ENCODE results near the gene FBXL15. TPM values are rescaled to one million over a fixed set of nuclear protein-coding genes. Genes with fewer than 3 reads are reported as not detected.

FBXL15 gene
- total RNA-seq, 2 experiments from 2014 or later: 14.1 to 15.7 TPM

DNA sequence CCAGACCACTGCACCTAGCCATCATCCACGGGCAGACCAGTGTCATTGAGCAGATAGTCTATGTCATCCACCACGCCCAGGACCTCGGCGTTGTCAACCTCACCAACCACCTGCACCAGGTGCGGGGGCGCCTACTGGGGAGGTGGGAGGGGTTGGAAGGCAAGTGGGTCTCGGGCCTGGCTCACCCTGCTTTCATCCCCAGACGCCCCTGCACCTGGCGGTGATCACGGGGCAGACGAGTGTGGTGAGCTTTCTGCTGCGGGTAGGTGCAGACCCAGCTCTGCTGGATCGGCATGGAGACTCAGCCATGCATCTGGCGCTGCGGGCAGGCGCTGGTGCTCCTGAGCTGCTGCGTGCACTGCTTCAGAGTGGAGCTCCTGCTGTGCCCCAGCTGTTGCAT lies 20.6 kb upstream of the FBXL15 start:
- peaks cover 47% of the 10 kb centered on the region for H3K4me1 Mint-ChIP-seq (ENCODE audit: low read depth)
- H3K27me3 Mint-ChIP-seq: no peaks in the 10 kb centered on the region
- ATAC-seq (no peak), DNase-seq (no peak)
- peaks cover 69% of the 10 kb centered on the region for H3K36me3 Mint-ChIP-seq (ENCODE audit: low read depth)
- CTCF ChIA-PET: interaction anchor here (1.0 to 15.2 kb wide), 24 partner anchors 11 to 285 kb away, joined by 3 to 143 read pairs (median 5); partner anchors contain the start of genes C10orf95, FBXL15 and GBF1
- peak overlapping the region; percentile 86 for H3K27ac Mint-ChIP-seq
- POLR2A ChIA-PET: interaction anchor here (0.5 to 9.1 kb wide), 11 partner anchors 5 to 248 kb away, joined by 3 to 107 read pairs (median 16); partner anchors contain the start of genes C10orf95, CUEDC2, FBXL15 and NOLC1
- H3K9me3 Mint-ChIP-seq: no peaks in the 10 kb centered on the region
- no peak for TF ChIP-seq CTCF (IDR thresholded peaks at IDR 0.05)
- intact Hi-C loops (cut with micrococcal nuclease): no loop called here
- H3K4me3 Mint-ChIP-seq: peak overlapping the region; percentile 93

GRCh38 chr10:102400598-102401341 lies 19.9 kb upstream of the FBXL15 start:
- H3K4me1 Mint-ChIP-seq (ENCODE audit: low read depth): peaks cover 47% of the 10 kb centered on the region
- no peak for DNase-seq
- intact Hi-C loops (cut with micrococcal nuclease): no loop called here
- no peaks in the 10 kb centered on the region for H3K9me3 Mint-ChIP-seq
- H3K27me3 Mint-ChIP-seq: no peaks in the 10 kb centered on the region
- TF ChIP-seq CTCF (IDR thresholded peaks at IDR 0.05): no peak
- no peak for ATAC-seq
- peak overlapping the region; percentile 86 for H3K27ac Mint-ChIP-seq
- POLR2A ChIA-PET: interaction anchor here (1.1 to 9.1 kb wide), 7 partner anchors 11 to 248 kb away, joined by 3 to 107 read pairs (median 16); partner anchors contain the start of genes C10orf95, CUEDC2, FBXL15 and NOLC1
- H3K4me3 Mint-ChIP-seq: peak overlapping the region; percentile 93
- peaks cover 65% of the 10 kb centered on the region for H3K36me3 Mint-ChIP-seq (ENCODE audit: low read depth)
- CTCF ChIA-PET: interaction anchor here (1.4 to 15.2 kb wide), 11 partner anchors 11 to 285 kb away, joined by 3 to 143 read pairs (median 7); partner anchors contain the start of genes C10orf95 and FBXL15

GRCh38 chr10:102401342-102401654 lies 19.3 kb upstream of the FBXL15 start:
- H3K36me3 Mint-ChIP-seq (ENCODE audit: low read depth): peaks cover 60% of the 10 kb centered on the region
- DNase-seq: no peak

DNA sequence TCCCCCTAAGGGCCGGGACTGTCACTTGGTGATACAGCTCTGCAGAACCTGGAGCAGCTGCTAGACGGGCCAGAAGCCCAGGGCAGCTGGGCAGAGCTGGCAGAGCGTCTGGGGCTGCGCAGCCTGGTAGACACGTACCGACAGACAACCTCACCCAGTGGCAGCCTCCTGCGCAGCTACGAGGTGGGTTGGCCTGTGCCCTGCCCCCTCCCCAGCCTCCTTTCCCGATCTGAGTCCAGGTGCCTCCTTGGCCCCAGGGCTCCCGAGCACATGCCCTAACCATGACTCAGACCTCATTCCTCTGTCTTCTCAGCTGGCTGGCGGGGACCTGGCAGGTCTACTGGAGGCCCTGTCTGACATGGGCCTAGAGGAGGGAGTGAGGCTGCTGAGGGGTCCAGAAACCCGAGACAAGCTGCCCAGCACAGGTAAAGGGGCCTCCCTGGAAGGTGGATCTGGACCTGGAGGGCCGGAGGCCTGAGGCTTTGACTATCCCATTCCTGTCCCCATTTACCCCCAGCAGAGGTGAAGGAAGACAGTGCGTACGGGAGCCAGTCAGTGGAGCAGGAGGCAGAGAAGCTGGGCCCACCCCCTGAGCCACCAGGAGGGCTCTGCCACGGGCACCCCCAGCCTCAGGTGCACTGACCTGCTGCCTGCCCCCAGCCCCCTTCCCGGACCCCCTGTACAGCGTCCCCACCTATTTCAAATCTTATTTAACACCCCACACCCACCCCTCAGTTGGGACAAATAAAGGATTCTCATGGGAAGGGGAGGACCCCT lies 18.7 kb upstream of the FBXL15 start:
- no peak for DNase-seq
- Mint-ChIP-seq H3K27ac (peak overlapping the region; percentile 57), H3K4me3 (no peak overlapping the region), H3K36me3 (ENCODE audit: low read depth) (peaks cover 54% of the 10 kb centered on the region), H3K9me3 (no peaks in the 10 kb centered on the region), H3K4me1 (ENCODE audit: low read depth) (peaks cover 46% of the 10 kb centered on the region), H3K27me3 (no peaks in the 10 kb centered on the region)
- no peak for TF ChIP-seq CTCF (IDR thresholded peaks at IDR 0.05)
- intact Hi-C loops (cut with micrococcal nuclease): no loop called here
- ChIA-PET CTCF (interaction anchor here (1.8 to 15.2 kb wide), 4 partner anchors 9 to 172 kb away, joined by 9 to 143 read pairs (median 36); partner anchors contain the start of gene FBXL15), POLR2A (interaction anchor here (0.7 to 6.4 kb wide), 6 partner anchors 6 to 152 kb away, joined by 3 to 88 read pairs (median 9); partner anchors contain the start of genes C10orf95, FBXL15 and NFKB2)
- no peak for ATAC-seq

More at GRCh38 chr10:102401342-102401654, 19.3 kb upstream of the FBXL15 start:
- TF ChIP-seq CTCF (IDR thresholded peaks at IDR 0.05): no peak
- no peak overlapping the region for H3K4me3 Mint-ChIP-seq
- ChIA-PET CTCF (interaction anchor here (1.4 to 15.2 kb wide), 4 partner anchors 21 to 286 kb away, joined by 3 to 143 read pairs (median 24); partner anchors contain the start of gene FBXL15), POLR2A (interaction anchor here (2.5 to 9.1 kb wide), 3 partner anchors 10 to 49 kb away, joined by 13 to 107 read pairs (median 36); partner anchors contain the start of genes C10orf95 and FBXL15)
- intact Hi-C loops (cut with micrococcal nuclease): no loop called here
- H3K27ac Mint-ChIP-seq: no peak overlapping the region
- H3K4me1 Mint-ChIP-seq (ENCODE audit: low read depth): peaks cover 49% of the 10 kb centered on the region
- H3K9me3 Mint-ChIP-seq: no peaks in the 10 kb centered on the region
- no peaks in the 10 kb centered on the region for H3K27me3 Mint-ChIP-seq
- no peak for ATAC-seq

Data from activated CD8-positive, alpha-beta T cell treated with anti-CD3 and anti-CD28 coated beads for 36 hours (primary cell).